ENCODE results near the gene PIF1.

Gene PIF1

GRCh38 chr15:64774629-64775493, 50.6 kb downstream of the PIF1 start:
- no peak for DNase-seq

DNA sequence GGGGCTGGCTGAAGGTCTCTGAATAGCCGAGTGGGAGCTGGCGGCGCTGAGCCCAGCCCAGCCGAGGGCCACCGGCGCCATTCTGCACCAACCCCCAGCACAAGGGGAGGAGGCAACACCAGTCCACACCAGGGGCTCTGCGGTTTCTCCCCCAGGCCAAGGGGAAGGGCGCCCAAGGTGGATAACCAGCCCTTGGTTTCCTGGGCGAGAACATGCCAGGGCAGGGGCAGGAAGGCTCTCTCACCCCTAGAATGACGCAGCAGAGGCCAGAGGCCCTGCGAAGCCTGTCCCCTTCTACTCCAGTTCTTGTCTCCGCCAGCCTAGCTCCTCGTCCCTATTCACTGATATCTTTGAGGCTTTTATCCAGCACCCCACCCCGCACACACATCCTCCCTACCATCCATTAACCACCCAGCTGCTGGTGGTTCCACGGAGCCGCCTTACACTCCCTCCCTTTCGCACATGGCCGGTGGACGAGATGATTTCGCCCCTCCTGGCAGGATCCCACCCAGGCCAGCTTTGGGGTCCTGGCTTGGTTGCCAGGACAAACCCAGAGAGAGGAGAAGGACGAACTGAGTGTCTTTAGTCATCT, 51.3 kb downstream of the PIF1 start:
- no peak for DNase-seq

DNA sequence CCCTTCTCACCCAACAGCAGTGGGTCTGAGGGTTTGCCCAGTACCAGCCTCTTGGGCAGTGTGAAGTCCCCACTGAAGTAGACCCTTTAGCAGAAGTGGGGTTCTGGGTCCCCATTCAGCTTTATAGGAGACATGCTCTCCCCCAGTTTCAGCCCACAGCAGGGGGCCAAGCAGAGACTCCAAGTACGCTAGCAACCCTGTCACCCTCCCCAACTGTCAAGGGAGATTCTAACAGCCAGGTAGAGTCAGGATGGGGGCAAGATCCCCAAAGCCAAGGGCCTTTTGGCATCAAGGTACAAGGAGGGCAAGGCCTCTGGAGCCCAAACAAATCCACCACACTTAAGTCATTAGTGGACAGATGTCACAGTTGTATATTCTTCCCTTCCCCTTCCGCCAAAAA, 51.8 kb downstream of the PIF1 start:
- no peak for DNase-seq

- DNase-seq: no peak
These were observed 52.5 kb downstream of the PIF1 start for GRCh38 chr15:64772964-64773363.

DNA sequence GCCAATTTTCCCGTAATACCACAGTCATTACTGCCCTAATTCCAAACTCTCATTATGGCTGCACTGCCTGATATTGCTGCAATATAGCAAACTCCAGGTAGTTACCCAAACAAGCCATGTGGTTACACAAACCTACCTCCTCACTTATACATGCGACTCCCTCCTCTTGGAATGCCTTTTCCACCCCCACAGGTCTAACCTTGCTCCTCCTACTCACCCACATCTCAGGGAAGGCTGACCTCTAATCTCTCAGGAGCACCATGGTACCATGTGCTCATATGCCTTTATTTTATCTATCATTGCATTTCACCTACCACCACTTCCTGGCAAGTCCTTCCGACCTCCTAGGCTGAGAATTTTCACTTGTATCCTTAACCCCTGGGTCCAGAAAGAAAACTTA, 53.0 kb downstream of the PIF1 start:
- no peak for DNase-seq

DNA sequence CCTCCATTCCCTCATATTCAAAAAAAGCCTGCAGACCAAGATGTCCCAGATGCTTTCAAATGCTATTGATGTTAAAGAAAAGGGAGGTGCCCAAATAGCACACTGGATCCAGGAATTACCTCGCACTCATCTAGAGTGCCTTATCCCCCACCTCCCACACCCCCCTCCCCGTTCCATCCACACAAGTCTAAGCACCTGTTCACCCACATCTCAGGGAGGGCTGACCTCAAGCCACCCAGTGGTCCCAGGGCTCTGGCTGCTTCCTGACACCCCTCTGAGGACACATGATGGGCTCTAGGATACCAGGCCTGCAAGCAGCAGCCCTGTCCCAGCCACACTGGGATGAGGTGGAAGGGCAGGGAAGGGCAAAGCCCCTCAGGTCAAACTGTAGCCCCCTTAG, 54.8 kb downstream of the PIF1 start:
- DNase-seq: no peak

DNA sequence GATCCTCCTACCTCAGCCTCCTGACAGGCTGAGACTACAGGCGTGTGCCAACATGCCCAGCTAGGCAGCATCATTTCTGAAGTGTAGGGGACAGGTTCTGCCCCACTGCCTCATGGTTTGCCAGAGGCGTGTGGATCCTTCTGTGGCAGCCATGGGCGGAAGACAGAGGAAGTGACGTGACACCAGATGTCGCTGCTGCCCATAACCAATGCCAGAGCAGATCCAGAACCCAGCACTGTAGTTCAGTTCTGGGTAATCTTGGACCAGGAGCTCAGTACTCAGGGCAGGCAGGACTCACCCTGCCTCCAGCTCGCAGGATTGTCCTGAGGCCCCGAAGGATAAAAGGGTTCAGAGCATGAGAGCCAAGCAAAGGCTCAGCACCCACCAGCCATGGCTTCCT, 58.2 kb downstream of the PIF1 start:
- DNase-seq: no peak

- no peak for DNase-seq
These were observed 59.4 kb downstream of the PIF1 start for GRCh38 chr15:64766058-64766457.
